HG02623 (cell line): Measurements from ENCODE around the gene CORIN.

ENCODE experiments used
- ATAC-seq: cut with Tn5 transposase; IDR thresholded peaks from one replicate; pipeline ENCODE4 v1.9.1; 2021; ENCODE audit warnings: moderate library complexity; ENCODE audit not compliant: unreplicated experiment

Gene CORIN

GRCh38 chr4:47646372-47646771, 191.5 kb downstream of the CORIN start:
- no peak for ATAC-seq

- no peak for ATAC-seq
Measured at GRCh38 chr4:47643845-47644244, 194.0 kb downstream of the CORIN start.

GRCh38 chr4:47642985-47643760, 194.7 kb downstream of the CORIN start:
- ATAC-seq: no peak

GRCh38 chr4:47642191-47642830, 195.6 kb downstream of the CORIN start:
- ATAC-seq: no peak

GRCh38 chr4:47641755-47642154, 196.1 kb downstream of the CORIN start:
- no peak for ATAC-seq

GRCh38 chr4:47640911-47641310, 197.0 kb downstream of the CORIN start:
- ATAC-seq: no peak

GRCh38 chr4:47639531-47639930, 198.3 kb downstream of the CORIN start:
- ATAC-seq: no peak

- ATAC-seq: no peak
Measured at GRCh38 chr4:47631161-47631560, 206.7 kb downstream of the CORIN start.

- ATAC-seq: no peak
Measured at GRCh38 chr4:47624031-47624441, 213.8 kb downstream of the CORIN start.

GRCh38 chr4:47621181-47621580, 216.7 kb downstream of the CORIN start:
- no peak for ATAC-seq

GRCh38 chr4:47619691-47620090, 218.2 kb downstream of the CORIN start:
- ATAC-seq: no peak

GRCh38 chr4:47617607-47618006, 220.3 kb downstream of the CORIN start:
- ATAC-seq: peak; percentile 79

- ATAC-seq: no peak
Measured at GRCh38 chr4:47615385-47615784, 222.5 kb downstream of the CORIN start.

GRCh38 chr4:47612116-47613023, 225.5 kb downstream of the CORIN start:
- ATAC-seq: no peak

GRCh38 chr4:47606482-47606881, 231.4 kb downstream of the CORIN start:
- ATAC-seq: no peak

GRCh38 chr4:47598896-47599295, 239.0 kb downstream of the CORIN start:
- no peak for ATAC-seq

- no peak for ATAC-seq
Measured at GRCh38 chr4:47598320-47598719, 239.5 kb downstream of the CORIN start.

GRCh38 chr4:47597696-47598095, 240.2 kb downstream of the CORIN start:
- ATAC-seq: no peak

- no peak for ATAC-seq
Measured at GRCh38 chr4:47590325-47590724, 247.5 kb downstream of the CORIN start.

GRCh38 chr4:47579235-47579634, 258.6 kb downstream of the CORIN start:
- no peak for ATAC-seq

GRCh38 chr4:47577779-47578553, 259.9 kb downstream of the CORIN start:
- no peak for ATAC-seq
